Renal pelvis (tissue), 4 donors: ENCODE results near the gene SPINK4. TPM values are rescaled to one million over a fixed set of nuclear protein-coding genes. Genes with fewer than 3 reads are reported as not detected.

ENCODE experiments used
- DNase-seq: peaks from one replicate; pipeline ENCODE4 v3.0.0-alpha.2; 2013
- polyA plus RNA-seq, 3 donors: library from polyadenylated mRNA; unstranded; fragments of 120-200 nt; gene quantifications; one replicate each; pipeline ENCODE4 v1.2.1, GENCODE V29; 2013; ENCODE audit not compliant: insufficient read length in 3 of 3

SPINK4 gene
- polyA plus RNA-seq, 3 donors: not detected

GRCh38 chr9:33229359-33230114 is 10.4 kb upstream of the SPINK4 start:
- no peak for DNase-seq

DNA sequence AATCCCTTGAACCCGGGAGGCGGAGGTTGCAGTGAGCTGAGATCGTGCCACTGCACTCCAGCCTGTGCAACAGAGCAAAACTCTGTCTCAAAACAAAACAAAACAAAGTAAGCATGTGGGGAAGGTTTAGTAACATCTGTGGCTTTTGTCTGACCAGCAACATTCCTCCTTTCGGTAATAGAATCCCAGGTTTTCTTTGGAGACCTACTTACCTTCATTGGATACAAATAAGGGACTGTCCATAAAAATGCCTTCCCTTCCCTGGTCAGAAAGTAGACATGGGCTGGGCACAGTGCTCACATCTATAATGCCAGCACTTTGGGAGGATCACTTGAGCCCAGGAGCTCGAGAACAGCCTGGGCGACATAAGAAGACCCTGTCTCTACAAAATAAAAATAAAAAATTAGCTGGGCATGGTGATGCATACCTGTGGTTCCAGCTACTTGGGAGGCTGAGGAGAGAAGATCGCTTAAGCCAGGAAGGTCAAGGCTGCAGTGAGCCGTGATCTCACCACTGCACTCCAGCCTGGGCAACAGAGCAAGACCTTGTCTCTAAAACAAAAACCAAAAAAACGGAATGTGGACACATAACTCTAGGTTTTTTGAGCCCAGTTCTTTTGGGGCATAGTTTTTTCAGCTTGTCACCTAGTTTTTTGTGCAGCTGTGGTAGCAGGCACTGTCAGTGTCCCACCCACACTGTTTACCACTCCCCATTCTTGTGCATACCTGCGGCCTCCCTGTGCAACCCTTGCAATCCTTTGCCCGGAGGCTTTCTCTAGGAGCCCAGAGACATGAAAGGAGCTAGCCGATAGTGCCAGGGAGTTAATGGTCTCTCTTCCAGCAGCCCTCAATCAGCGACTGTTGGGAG is 9.0 kb upstream of the SPINK4 start:
- no peak for DNase-seq

DNA sequence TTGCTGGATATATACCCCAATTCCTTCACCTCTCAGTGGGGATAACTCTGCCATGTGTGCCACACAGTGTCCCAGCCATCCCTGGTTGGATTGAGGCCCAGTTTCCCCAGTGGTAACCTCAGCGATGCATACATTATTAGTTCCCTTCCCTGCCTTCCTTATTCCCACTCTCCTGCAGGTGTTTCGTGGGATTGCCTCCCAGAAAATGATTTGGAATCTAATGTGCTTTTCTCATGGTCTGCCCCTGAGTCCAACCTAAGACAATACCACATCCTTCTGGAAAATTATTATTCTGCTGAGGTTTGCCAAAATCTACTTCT is 8.4 kb upstream of the SPINK4 start:
- DNase-seq: no peak

DNA sequence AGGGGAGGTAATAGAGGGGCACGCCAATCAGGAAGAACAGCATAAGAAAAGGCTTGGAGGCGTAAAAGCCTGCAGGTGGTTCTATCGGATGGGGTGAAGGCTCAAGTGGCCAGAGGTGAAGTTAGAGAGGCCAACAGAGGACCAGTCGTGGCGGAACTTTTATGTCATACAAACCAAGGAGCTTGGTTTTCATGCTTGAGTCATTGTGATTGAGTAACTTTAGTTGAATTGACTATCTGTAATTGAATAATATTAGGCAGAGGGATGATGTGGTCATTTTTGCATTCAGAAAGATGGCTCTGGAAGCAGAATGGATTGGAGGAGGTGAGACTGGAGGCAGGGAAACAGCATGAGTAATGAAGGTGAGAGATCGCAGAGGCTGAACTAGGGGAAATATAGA is 7.2 kb upstream of the SPINK4 start:
- DNase-seq: no peak

DNA sequence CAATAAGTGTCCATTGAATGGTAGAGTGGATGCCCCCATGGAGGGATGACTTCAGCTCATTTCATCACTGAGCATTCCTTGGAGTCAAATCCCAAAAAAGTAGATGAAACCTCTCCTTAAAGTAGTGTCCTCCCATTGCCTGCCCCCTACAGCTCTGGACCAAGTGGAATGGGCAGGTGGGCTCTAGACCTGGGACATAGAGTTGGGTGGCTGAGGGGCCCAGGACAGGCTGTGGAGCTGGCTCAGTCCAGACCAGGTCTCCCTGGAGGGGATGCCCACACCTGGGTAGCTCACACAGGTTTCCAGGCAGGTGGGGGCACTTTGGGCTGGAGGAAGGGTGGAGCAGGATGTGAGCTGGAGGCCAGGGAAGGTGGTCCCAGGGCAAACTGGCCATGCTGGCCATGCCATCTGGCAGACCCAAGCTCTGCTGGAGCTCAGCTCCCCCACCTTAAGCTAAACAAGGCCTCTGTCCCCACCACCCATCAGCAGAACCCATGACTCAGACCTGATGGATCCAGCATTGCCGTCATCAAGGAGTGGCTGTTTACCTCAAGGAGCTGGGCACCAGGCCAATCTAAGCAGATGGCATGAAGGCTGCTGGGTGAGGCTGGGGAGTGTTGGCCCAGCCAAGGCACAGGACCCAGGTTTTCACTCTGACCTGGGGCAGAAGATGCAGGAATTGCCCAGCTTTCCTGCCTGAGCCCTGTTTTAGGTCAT is 6.2 kb upstream of the SPINK4 start:
- no peak for DNase-seq

DNA sequence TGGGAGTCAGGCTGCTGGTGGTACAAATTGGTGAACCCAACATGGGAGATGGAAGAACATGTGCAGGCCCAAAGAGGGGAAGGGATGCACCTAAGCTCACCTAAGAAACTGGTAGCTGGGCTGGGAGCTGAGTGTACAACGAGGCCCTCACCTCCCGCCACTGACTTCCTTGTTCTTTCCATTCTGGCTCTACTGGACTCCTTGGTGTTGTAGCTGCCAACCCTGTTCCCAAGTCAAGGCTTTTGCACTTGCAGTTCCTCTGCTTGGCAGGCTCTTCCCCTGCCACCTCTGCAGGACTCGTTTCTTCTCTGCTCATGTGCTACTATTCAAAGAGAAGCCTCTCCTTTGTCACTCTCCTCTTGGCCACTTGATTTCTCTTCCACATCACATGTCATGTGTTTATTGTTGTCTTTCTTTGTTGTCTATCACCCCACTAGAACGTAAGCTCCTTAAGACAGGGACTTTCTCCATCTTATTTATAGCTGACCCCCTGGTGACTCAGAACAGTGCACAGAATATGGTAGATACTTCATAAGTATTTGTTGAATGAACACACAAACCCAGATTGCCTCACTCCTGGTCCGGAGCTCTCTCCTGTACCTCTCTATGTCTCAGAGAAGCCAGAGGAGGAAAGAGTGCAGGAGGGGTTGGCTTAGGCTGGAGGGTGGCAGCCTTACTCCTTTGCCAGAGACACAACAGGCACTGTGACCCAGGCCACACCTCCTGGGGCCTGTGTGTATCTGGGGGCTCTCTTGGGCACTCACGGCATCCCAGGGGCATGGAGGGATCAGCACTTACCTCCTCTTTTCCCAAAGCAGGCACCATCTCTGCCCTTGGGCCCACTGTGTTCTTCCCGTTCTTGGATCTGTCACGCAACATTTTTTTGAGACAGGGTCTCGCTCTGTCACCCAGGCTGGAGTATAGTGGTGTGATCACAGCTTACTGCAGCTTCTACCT is 5.2 kb upstream of the SPINK4 start:
- no peak for DNase-seq

GRCh38 chr9:33236571-33236970 is 3.4 kb upstream of the SPINK4 start:
- DNase-seq: no peak

GRCh38 chr9:33241298-33241697 is 1.3 kb downstream of the SPINK4 start:
- DNase-seq: no peak

- no peak for DNase-seq
Observed at GRCh38 chr9:33242609-33243134, 2.7 kb downstream of the SPINK4 start.

- DNase-seq: no peak
Observed at GRCh38 chr9:33244137-33244784, 4.3 kb downstream of the SPINK4 start.

DNA sequence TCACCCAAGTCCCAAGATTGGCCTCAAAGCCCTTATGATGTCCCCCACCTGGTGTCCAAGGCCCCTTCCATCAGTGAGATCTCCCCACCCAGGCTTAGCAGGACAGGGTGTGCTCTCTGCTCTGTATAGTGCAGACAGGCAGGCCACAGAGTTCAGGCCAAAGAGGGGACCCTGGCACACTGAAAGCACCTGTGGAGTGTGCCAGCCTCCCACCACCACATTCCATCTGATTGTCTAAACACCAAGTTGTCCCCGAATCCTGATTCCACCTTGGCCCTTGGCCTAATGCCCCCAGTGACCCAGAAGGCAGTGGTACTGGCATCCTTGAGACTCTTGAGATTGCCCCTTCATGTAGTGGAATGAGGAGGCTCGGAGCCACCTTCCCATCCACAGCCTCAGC is 5.4 kb downstream of the SPINK4 start:
- DNase-seq: no peak

DNA sequence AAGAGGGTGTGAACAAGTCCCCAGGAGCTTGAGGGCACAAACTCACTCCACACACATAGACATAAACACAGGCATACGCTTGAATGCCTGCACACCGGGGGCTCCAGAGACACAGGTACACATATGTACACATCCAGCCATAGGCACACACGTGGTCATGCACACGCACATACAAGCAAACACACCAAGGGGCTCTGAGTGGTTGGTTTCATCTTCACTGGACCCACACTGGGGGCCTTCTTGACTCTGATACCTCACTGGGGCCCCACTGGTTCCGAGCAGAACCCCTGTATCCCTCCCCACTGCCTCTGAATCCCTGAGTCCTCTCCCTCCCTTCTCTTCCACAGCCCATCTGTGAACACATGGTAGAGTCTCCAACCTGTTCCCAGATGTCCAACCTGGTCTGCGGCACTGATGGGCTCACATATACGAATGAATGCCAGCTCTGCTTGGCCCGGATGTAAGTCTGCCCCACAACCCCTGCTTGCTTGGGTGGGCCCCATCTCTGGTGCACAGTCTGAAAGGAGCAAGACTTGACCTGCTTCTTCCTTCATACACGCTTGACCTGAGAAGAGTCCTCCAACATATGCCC is 6.4 kb downstream of the SPINK4 start:
- DNase-seq: no peak

DNA sequence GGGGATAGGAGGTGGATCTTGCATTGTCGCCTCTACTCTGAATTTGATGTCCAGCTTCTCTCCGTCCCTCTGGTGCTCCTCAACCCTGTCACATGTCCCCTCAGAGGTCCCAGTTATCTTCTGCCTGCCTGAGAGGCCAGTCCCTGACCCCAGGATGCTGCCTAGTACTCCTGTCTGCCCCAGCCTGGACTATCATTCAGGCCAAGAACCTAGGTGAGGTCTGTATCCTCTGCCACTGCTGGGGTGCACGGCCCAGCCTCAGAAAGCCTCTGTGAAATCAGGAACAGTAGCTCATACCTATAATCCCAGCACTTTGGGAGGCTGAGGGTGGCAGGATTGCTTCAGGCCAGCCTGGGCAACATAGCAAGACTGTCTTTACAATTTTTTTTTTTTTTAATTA is 8.6 kb downstream of the SPINK4 start:
- no peak for DNase-seq

DNA sequence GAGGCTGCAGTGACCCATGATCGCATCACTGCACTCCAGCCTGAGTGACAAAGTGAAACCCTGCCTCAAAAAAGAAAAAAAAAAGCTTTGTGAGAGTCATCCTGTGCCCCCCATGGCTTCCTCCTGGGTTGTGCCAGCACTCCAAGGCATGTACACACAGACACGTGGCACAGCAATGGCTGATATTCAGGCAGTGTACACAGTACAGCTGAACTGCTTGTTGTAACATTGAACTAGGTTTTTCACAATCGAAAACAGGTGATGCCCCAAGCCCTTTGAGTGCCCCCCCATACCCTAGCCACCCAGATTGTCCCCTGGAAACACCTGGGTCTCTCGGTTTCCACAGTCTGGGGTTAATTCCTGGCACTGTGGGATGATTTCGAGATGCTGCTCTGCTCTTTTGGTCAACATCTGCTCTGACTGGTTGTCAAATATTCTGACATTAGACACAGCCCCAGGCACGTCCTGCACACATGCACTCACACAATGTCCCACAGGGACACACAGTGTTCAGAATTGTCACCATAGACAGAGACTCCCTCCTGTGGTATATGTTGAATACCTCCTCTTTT is 9.2 kb downstream of the SPINK4 start:
- no peak for DNase-seq

- DNase-seq: no peak
Observed at GRCh38 chr9:33249983-33250382, 10.0 kb downstream of the SPINK4 start.

DNA sequence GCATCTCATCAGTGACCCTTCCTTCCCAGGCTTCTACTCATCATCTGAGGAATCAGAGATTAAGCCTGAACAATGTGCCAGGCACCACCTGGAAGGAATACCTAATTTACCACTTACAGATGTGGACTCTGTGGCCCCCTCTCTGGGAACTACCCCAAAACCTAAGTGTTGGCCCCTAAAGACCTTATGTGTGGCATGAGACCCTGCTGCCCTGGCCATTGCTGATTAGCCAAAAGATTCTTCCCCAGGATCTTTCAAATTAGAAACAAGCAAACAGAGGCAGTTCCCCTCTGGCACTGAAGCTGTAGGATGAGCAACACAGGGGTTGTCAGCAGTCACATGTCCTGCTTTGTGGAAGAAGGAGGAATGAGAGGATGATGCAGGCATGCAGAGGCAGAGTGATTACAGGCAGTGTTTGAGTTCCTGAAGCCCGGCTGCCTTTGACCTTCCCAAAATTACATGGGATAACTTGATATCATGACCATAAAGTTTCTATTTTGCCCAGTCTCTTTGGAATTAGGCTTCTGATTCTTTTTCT is 10.6 kb downstream of the SPINK4 start:
- DNase-seq: no peak

GRCh38 chr9:33254211-33254610 is 14.2 kb downstream of the SPINK4 start:
- no peak for DNase-seq

- no peak for DNase-seq
Observed at GRCh38 chr9:33255014-33255413, 15.0 kb downstream of the SPINK4 start.

DNA sequence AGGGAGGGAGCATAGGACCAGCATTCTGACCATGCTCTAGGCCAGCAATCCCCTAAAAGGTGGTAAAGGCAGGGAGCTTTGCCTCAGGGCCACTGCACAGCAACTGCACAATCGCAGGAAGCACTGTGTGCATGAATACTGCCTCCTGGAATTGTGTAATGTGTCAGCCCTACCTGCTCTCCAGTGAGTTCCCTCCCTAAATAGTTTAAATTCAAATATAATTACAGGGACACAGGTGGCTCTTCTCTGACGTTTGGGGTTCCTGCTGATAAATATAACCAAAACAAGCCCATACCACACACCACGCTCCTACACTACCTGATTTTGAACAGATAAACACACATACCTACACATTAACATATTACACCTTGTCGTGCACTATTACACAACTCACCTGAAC is 15.5 kb downstream of the SPINK4 start:
- DNase-seq: no peak

GRCh38 chr9:33256236-33256635 is 16.3 kb downstream of the SPINK4 start:
- no peak for DNase-seq
